HG02870 (cell line): ENCODE data around the gene SPRED1.
"Not testable (repeated sequence)": the region's sequence is repeated elsewhere in the genome, so short reads cannot be mapped to it uniquely, and the experiment has no call there.

Experiments
- ATAC-seq: cut with Tn5 transposase; IDR thresholded peaks from one replicate; pipeline ENCODE4 v1.9.1; 2021; ENCODE audit warnings: mild to moderate bottlenecking, moderate library complexity; ENCODE audit not compliant: unreplicated experiment

The SPRED1 gene

DNA sequence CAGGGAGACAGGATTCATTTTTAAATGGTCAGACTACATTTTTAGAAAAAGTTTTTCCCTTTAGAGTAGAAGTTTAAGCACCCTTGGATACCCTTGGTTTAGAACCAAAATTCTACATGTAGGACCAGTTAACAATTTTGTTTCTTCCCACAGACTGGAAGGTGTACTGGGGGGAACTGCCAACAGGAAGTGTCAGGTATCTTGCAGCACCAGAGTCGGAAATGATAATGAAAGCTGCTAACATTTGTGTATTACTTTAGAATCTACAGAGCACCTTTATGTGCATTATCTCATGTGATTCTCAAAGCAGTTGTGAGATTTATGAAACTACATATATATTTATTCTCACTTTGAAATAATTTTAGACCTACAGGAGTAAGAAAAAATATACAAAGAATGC, 21.5 kb downstream of the SPRED1 start:
- no peak for ATAC-seq

- no peak for ATAC-seq
Measured at GRCh38 chr15:38275959-38276358, 23.3 kb downstream of the SPRED1 start.

- ATAC-seq = not testable (repeated sequence)
Measured at GRCh38 chr15:38277281-38277680, 24.6 kb downstream of the SPRED1 start.

DNA sequence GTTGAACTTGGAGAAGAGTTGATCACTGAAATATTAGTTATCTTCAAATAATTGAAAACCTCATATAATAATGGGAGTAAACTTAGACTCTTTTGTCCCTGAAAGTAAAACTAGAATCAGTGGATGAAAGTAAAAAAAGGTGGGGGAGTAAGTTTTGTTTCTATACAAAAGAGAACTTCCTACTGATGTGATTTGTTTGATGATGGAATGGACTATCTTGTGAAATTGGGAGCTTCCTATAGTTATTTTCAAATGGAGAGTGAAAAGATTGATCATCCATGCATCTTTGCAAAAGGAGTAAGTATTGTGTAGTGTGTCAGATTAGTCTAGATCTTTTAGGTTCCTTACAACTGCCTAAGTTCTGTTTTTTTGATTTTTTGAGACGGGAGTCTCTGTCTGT, 28.4 kb downstream of the SPRED1 start:
- no peak for ATAC-seq

DNA sequence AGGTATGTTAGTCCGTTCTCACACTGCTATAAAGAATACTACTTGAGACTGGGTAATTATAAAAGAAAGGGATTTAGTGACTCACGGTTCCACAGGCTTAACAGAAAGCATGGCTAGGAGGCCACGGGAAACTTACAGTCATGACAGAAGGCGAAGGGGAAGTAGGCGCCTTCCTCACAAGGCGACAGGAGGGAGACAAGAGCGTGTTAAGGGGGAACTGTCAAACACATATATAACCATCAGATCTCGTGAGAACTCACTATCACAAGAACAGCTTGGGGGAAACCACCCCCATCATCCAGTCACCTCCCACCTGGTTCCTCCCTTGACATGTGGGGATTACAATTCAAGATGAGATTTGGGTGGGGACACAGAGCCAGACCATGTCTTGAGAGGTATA, 30.4 kb downstream of the SPRED1 start:
- no peak for ATAC-seq

DNA sequence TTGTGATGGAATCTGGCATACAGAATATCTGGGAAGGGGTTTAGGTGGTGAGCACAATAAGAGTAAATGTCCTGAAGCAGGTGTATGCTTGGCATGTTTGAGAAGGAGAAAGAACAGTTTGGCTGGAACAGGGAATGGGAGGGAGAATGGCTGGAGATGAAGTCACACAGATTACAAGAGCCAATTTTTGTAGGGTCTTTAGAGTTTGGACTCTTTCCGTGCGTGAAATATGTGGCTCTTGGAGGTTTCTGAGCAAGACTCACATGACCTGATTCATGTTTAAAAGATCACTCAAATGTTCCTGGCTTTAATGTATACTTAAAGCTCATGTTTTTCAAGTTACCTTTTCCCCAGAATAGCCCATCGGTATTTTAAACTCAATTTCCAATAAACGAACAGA, 32.8 kb downstream of the SPRED1 start:
- ATAC-seq = no peak

- ATAC-seq = no peak
Measured at GRCh38 chr15:38294126-38294525, 41.5 kb downstream of the SPRED1 start.

DNA sequence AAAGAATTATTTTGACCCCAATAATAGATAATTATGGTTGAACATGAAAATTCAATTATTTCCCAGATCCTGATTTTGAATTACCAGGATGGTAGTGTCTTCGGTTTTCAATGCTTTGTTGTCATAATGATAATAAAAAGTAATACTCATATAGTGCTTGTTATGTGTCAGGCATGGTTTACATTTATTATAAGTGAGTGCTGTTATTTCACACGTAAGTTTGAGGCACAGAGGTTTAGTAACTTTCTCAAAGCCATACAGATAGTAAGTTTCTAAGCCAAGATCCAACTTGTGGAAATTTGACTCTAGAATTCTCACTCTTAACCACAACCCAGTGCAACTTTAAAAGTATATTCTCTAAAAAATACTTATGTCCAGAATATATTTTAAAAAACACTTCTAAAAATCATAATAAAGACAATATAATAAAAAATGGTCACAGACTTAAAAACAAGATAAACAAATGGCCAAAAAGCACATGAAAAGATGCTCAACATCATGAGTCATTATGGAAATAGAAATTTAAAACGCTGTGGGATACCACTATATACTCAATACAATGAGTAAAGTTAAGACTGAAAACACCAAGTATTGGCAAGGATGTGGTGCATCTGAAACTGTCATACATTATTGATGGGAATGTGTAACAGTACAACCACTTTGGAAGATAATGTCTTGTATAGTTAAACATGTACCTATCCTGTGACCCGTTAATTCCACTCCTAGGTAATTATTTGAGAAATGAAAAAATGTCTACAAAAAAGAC, 45.2 kb downstream of the SPRED1 start:
- peak; percentile 65 for ATAC-seq

DNA sequence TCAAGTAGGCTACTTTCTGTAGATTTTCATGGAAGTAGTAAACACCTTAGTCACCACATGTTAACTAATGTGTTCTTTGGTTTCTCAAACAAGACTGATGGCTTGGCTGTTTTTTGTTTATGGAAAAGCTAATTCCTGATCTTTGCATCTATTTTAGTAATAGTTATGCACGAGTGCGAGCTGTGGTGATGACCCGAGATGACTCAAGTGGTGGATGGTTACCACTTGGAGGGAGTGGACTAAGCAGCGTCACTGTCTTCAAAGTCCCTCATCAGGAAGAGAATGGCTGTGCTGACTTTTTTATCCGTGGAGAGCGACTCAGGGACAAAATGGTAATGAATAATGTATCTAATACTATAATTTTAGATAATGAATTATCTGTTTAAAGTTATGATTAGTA, 46.6 kb downstream of the SPRED1 start:
- ATAC-seq = no peak

- ATAC-seq = no peak
Measured at GRCh38 chr15:38300395-38300794, 47.8 kb downstream of the SPRED1 start.

DNA sequence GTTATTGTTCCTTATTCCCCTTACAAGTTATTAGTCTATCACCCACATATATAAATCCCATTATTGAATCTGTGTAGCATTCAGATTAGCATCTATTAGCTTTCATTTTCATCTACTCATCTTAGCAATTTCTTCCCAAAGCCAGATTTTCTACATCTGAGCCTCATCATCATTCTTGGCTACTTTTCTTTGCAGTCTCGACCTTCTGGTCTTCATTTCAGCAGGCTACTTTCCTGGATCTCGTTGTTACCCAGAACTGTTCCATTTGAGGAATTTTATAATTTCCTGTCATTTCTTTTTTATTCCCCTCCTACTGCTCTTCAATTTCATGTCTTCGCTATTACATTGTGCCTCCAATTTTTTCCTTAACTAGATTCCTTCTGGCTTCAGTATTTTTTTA, 51.8 kb downstream of the SPRED1 start:
- no peak for ATAC-seq

- ATAC-seq = no peak
Measured at GRCh38 chr15:38307251-38307650, 54.6 kb downstream of the SPRED1 start.

GRCh38 chr15:38307861-38308641, 55.4 kb downstream of the SPRED1 start:
- ATAC-seq = no peak

- ATAC-seq = no peak
Measured at GRCh38 chr15:38308797-38309196, 56.2 kb downstream of the SPRED1 start.

DNA sequence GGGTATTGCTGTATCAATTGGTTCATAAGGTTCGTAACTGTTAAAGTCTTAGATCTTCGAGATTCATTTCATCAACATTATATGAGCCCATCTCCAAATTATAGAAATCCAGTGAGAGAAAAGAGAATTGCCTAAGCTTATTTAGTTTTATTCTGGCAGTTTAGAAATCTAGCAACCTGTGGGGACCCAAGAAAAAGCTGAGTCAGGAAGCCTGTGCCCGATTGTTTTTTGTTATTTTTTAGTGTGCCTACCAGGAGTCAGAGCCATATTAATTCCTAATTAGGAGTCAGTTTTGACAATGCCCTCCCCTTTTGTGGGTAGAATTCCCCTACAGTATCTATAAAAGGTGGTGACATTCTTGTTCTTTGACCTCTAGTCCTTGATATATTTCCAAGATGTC, 59.6 kb downstream of the SPRED1 start:
- ATAC-seq = no peak

- no peak for ATAC-seq
Measured at GRCh38 chr15:38316311-38316710, 63.7 kb downstream of the SPRED1 start.

- ATAC-seq = no peak
Measured at GRCh38 chr15:38320181-38320580, 67.5 kb downstream of the SPRED1 start.

DNA sequence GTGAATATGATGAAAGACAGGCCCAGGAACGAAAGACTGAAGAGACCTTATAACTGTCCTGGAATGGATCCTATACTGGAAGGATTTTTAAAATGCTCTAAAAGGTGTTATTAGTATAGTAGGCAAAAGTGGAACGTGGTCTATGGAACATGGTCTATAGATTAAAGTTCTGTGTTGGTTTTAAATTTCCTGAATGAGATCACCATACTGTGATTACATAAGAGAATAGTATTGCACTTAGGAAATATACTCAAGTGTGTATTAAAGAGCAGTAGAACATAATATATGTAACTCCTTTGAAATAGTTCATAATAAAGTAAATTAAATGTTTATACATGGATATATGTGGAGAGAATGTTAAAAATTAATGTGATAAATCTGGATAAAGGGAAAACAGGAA, 68.2 kb downstream of the SPRED1 start:
- no peak for ATAC-seq

- ATAC-seq = no peak
Measured at GRCh38 chr15:38323895-38324294, 71.3 kb downstream of the SPRED1 start.

- no peak for ATAC-seq
Measured at GRCh38 chr15:38324939-38325647, 72.5 kb downstream of the SPRED1 start.

- ATAC-seq = no peak
Measured at GRCh38 chr15:38325648-38325990, 73.0 kb downstream of the SPRED1 start.

- ATAC-seq = no peak
Measured at GRCh38 chr15:38332711-38333110, 80.1 kb downstream of the SPRED1 start.
